Measurements from ENCODE around the gene PDE4B.

The PDE4B gene

GRCh38 chr1:66246351-66247269 lies 453.9 kb downstream of the PDE4B start:
- no peak for TF ChIP-seq CTCF (IDR thresholded peaks at IDR 0.05; ENCODE audit: control insufficient read depth, extremely low read depth, insufficient read depth)
- no peak overlapping the region for H3K4me3 ChIP-seq (ENCODE audit: low read depth, low read length)
- DNase-seq (ENCODE audit: low read depth) = no peak

GRCh38 chr1:66247415-66248208 lies 454.9 kb downstream of the PDE4B start:
- no peak for DNase-seq (ENCODE audit: low read depth)
- no peak for TF ChIP-seq CTCF (IDR thresholded peaks at IDR 0.05; ENCODE audit: control insufficient read depth, extremely low read depth, insufficient read depth)

GRCh38 chr1:66248257-66248656 lies 455.6 kb downstream of the PDE4B start:
- TF ChIP-seq CTCF (IDR thresholded peaks at IDR 0.05; ENCODE audit: control insufficient read depth, extremely low read depth, insufficient read depth) = no peak
- H3K4me3 ChIP-seq (ENCODE audit: low read depth, low read length) = no peak overlapping the region
- DNase-seq (ENCODE audit: low read depth) = no peak

More at GRCh38 chr1:66247415-66248208, 454.9 kb downstream of the PDE4B start:
- H3K4me3 ChIP-seq (ENCODE audit: low read depth, low read length) = no peak overlapping the region

GRCh38 chr1:66248746-66249145 lies 456.1 kb downstream of the PDE4B start:
- no peak for DNase-seq (ENCODE audit: low read depth)
- no peak overlapping the region for H3K4me3 ChIP-seq (ENCODE audit: low read depth, low read length)
- TF ChIP-seq CTCF (IDR thresholded peaks at IDR 0.05; ENCODE audit: control insufficient read depth, extremely low read depth, insufficient read depth) = no peak

- no peak for TF ChIP-seq CTCF (IDR thresholded peaks at IDR 0.05; ENCODE audit: control insufficient read depth, extremely low read depth, insufficient read depth)
- no peak overlapping the region for H3K4me3 ChIP-seq (ENCODE audit: low read depth, low read length)
- DNase-seq (ENCODE audit: low read depth) = no peak
Observed at GRCh38 chr1:66250075-66250474, 457.4 kb downstream of the PDE4B start.

- no peak for DNase-seq (ENCODE audit: low read depth)
- TF ChIP-seq CTCF (IDR thresholded peaks at IDR 0.05; ENCODE audit: control insufficient read depth, extremely low read depth, insufficient read depth) = no peak
- H3K4me3 ChIP-seq (ENCODE audit: low read depth, low read length) = no peak overlapping the region
Observed at GRCh38 chr1:66250478-66250877, 457.8 kb downstream of the PDE4B start.

Measured in LNCaP clone FGC (cell line).